Stimulated activated CD4-positive, alpha-beta T cell treated with anti-CD3 and anti-CD28 coated beads, Interleukin-4, amount 100 ng/mL, for 4 hours (primary cell): ENCODE measurements around the gene SEMA4A.

Source experiments
- DNase-seq, 2 experiments: peaks; one replicate each; pipeline ENCODE4 v3.0.0-alpha.2; 2020

SEMA4A gene

DNA sequence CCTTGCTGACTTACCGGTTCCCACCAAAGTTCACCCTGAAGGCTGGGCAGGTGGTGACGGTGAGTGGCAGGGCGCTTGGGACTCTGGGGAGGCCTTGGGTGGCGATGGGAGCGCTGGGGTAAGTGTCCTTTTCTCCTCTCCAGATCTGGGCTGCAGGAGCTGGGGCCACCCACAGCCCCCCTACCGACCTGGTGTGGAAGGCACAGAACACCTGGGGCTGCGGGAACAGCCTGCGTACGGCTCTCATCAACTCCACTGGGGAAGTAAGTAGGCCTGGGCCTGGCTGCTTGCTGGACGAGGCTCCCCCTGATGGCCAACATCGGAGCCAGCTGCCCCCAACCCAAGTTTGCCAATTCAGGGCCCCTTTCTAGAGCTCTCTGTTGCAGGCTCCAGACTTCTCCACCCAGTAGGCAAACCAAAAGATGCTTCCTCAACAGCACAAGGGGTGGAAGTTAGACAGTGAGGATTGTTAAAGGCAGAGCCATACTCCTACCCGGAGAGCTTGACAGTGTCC, 16.4 kb upstream of the SEMA4A start:
- DNase-seq = no peak

DNA sequence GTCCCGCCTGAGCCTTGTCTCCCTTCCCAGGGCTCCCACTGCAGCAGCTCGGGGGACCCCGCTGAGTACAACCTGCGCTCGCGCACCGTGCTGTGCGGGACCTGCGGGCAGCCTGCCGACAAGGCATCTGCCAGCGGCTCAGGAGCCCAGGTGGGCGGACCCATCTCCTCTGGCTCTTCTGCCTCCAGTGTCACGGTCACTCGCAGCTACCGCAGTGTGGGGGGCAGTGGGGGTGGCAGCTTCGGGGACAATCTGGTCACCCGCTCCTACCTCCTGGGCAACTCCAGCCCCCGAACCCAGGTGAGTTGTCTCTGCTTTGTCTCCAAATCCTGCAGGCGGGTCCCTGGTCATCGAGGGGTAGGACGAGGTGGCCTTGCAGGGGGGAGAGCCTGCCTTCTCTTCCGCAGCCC, 14.9 kb upstream of the SEMA4A start:
- no peak for DNase-seq

DNA sequence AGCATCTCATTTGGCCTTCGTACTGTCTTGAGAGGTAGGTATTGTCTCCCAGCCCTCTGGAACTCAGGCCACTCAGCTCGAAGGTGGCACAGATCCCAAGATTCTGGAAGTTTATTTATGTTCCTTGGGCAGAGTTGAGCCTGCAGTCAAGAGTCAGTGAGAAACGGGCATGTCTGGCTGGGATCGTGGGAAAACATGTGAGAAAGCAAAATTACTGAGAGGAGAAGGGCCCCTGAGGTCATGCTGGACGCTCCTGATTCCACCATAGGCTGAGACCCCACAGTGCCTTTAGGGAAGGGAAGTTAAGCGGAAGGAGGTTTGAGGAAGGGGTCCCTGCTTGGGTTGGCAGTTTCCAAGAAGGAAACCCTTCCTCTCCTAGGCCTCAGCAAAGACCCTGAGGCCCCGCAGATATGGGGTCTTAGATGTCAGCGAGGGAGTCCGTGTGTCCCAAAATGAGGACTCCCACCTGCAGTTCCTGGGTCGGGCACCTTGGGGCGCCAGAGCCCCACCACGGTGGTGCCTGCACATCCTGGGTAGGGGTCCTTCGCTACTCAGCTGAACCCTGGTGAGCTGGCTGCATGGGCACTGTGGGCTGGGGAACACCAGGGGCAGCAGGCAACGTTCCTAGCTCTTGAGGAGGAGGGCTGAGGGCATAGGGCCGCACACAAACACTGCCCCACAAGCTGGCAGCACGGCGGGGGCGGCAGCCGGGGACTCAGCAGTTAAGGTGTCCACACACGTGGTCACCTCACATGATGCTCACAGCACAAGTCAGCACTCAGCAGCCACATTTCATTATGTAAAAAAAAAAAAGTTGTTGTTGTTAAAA, 12.3 kb upstream of the SEMA4A start:
- DNase-seq = peak in 1 of 2 experiments; percentile 40

DNA sequence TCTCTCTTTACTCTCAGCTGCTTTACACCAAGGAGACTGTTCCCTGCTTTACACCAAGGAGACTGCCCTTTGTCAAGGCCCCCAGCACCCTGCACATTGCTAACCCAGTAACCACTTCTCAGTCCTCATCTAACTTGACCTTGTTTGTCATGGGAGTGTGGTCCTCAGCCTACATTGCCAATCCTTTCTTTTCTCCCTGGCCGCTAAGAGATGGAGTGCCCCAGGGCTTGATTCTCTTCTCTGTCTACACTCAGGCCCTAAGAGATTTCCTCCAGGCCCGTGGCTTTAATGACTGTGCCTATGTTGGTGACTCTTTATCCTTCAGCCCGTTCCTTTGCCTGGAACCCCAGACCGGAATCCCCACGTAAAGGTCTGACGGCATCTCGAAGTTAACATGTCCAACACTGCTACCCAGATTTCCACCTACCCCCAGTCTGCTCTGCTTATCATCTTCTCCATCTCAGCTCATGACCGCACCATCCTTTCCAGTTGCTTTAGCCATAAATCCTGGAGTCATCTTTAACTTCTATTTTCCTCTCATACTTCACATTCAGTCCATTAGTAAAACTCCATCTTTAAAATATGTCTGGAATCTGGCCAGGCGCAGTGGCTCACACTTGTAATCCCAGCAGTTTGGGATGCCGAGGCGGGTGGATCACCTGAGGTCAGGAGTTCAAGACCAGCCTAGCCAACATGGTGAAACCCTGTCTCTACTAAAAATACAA, 9.5 kb upstream of the SEMA4A start:
- no peak for DNase-seq

DNA sequence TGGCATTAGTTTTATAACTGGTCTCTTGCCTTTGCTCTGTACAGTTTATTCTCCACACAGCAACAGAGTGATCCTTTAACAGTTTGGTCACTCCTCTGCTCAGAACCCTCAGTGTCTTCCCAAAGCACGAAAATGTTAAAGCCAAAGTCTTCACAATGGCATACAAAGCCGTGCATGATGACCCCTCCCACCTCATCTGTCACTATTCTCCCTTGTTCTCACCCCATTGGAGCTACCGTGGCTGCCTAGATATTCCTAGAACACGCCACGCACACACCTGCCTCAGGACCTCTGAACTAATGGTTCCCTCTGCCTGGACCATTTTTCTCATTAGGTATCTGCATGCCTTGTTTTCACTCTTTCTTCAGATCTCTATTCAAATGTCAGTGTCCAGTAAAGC, 8.6 kb upstream of the SEMA4A start:
- DNase-seq = no peak

DNA sequence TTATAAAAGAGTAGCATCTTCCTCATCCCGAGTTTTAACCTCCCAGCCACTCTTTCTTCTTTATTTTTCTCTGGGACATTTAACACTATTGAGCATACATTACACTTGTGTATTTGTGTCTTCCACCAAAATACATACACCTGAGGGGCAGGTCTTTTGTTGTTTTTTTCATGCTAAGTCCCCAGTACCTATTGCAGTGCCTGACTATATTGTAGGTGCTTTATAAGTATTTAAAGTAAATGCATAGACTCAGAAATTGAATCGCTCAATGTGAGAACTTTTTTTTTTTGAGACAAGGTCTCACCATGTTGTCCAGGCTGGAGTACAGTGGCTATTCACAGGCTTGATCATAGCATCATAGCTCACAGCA, 7.8 kb upstream of the SEMA4A start:
- no peak for DNase-seq

DNA sequence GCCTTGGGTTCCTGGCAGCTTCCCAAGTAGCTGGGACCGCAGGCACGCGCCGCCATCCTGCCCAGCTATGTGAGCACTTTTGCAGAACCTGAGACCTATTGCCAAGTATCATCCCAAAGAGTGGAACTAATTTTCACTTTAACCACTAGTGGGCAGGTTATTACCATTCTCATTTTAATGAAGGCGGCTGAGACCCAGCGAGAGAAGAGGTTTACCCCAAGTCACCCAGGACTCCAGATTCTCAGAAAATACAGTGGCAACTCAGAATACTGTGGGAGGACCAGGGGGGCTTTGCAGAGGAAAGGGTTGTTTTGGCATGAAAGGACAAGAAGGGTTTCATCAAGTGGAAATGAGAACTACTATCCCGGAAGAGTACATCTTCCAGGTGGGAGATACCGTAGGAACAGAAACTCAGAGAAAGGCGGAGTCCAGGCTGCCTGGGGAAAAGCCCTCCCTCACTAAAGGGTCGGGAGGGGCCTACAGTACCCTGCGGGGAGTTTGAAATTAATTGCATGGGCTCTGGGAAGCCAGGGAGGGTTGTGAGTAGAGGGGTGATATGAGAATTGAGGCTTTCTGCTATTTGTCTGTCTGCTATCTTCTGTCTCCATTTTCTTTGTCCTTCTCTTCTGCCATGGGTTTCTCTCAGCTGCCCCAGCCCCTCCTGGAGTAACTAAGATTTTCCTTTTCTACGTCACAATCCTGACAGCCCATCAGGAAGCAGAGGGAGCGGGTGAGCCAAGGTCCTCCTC, 7.2 kb upstream of the SEMA4A start:
- peak in 1 of 2 experiments; percentile 37 for DNase-seq

DNA sequence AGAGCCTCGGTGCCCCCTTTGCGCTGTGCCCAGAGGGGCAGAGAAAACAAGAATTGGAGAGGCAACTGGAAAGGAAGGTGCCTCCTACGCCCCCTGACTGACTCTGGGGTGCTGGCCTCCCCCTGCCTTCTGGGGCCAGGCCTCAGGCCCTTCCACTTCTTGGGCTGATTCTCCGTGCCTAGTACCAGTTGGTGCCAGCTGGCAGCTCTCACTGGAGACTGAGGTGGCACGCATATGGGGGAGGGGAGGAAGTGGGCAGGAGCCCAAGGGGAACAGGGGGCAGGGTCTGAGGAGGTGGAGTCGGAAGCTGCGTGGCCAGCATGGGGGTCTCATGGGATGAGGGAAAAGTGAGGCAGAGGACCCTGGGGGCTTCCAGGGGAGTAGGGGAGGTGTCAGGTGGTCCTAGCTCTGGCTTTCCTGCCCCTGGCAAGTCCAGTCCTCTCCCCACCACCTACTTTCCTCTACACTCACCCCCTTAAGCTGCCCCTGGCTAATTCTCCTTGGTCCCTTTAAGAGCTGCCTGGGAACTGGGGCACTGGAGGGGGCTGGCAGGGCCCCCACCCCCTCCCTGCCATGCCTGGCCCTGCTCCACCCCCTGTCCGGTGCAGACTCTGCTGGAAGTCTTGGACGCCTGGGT, 6.5 kb upstream of the SEMA4A start:
- no peak for DNase-seq

DNA sequence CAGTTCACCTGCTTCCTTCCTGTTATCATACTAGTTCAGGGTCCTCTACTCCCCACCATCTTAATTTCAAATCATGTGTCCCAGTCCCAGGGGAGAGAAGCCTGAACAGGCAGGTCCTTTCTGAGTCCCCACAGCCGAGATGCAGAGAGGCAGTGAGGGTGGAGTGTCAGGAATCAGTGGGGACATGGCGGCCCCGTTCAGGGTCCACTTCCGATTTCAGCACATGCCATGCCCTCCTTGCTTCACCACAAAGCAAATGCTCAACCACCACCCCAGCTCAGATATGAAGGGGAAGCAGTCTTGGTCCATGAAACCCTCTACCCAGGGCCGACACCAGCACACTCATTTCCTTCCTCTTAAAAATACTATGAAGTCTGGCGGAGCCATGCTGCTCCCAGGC, 5.2 kb upstream of the SEMA4A start:
- DNase-seq = no peak

DNA sequence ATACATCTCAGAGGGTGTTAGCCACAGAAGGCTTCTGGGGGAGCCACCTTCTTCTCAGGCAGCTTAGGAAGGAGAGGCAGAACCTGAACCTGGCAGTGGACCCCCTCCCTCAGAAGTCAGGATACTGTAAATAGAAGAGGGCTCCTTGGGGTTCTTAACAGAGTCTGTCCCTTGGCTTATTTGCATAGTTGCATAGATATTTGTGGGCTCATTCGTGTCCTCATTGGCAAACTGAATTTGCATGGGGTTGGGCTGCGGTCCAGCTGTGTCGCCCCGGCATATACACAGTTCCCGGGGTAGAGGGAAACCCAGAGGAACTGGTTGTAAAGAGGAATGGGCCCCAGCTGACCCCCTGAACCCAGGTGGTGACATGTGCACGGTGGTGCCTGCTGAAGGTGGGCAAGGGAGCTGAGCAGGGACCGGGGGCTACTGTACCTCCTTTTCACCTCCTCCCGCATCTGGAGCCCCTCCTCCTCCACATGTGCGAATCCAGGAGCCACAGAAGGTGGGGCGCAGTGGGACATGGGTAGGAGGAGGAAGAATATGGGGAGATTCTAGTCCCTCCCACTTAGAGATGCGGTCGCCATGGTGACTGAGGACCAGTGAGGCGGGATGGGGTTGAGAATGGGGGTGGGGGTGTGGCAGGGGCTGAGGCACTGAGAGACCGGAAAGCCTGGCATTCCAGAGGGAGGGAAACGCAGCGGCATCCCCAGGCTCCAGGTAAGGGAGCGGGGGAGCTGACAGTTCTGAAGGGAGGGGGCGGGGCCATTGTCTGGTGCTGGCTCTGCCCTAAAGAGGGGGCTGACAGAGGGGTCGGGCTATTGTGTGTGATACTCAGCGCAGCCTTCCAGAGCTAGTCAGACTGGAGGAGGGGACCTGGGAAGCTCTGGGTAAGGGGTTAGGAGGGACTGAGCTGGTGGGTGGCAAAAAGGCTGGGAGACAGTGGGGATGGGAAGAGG, 3.7 kb upstream of the SEMA4A start:
- DNase-seq = no peak

DNA sequence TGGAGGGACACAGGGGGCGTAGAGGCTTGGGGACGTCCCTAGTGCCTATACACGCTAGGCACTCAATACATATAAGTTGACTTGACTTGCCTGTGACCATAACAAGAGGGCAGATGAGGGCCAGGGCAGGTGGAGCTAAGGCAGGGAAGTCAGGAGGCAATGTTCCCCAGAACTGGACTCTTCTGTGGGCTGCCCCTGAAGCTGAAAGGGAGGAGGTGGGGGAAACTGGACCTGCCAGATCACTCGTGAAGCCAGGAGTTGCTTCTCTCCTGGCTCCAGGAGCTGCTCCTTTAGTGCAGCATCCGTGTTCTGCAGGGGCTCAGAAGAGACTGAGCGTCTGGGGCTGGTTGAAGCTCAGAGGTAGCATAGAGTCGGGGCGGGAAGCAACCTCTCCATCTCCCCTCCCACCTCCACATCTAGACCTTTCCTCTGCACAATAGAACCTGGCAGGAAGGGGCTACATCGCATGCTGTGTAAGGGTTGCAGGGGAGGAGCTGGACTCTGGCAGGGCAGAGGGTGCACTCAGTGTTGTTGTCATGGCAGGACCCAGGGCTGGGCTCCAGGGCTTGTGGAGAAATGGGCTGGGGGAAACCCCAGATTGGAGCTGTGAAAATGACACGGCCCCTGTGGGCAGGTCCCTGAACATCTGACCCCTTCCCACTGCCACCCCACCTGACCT, 2.9 kb upstream of the SEMA4A start:
- no peak for DNase-seq

DNA sequence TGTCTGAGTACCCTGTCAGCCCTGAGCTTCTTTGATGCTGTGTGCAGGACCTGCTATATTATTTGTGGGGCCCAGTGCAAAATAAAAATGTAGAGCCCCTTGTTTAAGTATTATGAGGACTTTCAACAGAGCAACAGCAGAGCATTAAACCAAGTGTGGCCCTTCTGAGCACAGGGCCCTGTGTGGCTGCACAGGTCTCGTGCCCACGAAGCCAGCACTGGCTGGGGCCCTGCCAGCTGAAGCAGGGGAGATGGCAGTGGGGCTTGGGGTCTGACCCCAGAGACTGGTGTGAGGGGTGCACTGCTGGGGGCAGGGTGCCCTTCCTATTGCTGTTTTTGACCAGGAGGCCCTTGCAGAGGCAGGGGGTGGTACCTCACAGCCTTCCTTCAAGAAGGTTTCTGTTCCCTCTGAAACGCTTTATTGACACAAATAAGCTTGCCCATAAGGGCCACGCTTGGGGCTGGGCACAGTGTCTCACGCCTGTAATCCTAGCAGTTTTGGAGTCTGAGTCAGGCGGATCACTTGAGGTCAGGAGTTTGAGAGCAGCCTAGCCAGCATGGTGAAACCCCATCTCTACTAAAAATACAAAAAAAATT, 2.2 kb upstream of the SEMA4A start:
- no peak for DNase-seq

DNA sequence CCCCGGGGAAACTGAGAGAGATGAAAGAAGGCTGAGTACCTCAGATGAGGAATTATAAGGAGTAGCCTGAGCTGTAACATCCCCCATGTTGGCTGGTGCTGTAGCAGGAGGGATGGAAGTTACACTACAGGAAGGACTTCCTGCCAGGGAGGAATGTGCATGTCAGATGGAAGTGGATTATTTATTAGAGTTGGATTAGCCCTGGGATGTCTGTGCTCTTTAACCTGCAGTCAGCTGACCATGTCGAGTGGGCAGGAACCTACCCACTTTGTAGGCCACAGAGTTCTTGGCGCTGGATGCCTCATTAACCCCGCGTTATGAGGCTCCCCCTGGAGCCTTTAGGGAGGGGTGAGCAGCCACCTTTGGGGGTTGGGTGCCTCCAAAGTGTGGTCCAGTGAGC, 757 bp upstream of the SEMA4A start:
- no peak for DNase-seq

DNA sequence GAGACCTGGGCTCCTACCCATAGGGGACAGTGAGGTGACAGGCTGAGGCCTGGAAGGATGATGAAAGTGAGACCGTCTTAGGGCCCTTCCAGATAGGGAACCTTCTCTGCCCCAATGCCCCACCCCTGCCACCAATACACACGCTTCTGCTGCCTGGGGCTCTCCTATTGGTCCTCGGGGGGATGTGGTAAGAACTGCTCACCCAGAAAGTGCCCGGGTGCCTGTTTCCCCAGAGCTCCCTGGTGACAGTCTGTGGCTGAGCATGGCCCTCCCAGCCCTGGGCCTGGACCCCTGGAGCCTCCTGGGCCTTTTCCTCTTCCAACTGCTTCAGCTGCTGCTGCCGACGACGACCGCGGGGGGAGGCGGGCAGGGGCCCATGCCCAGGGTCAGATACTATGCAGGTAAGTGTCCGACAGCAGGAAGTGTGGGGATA, 948 bp downstream of the SEMA4A start:
- DNase-seq = no peak

DNA sequence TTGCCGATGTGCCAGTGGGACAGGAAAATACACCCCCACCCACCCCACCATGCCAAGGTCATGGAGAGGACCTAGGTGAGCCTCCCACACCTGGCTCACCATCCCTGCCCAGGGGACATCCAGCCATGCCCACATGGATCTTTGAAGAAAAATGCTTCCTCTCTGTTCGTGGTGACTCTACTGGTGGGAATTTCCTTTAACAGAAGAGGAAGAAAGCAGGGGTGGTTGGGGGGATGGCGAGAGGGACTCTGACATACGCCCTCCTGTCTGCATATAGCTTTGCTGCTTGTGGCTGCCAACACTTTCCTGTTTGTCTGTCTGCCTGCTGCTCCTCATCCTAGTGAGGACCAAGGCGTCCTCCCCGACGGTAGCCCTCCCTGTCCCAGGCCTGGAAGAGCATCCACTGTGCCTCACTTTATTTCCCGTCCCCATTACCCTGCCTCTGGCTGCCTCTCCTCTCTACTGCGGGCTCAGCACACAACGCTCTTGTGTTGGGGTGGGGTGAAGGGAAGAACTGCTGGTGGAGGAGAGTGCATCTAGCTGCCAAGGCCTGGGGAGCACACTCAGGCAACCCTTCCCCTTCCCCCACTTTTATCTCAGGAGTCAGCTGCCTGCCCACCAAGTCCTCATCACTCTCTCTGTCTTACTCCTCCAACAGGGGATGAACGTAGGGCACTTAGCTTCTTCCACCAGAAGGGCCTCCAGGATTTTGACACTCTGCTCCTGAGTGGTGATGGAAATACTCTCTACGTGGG, 2.5 kb downstream of the SEMA4A start:
- no peak for DNase-seq

DNA sequence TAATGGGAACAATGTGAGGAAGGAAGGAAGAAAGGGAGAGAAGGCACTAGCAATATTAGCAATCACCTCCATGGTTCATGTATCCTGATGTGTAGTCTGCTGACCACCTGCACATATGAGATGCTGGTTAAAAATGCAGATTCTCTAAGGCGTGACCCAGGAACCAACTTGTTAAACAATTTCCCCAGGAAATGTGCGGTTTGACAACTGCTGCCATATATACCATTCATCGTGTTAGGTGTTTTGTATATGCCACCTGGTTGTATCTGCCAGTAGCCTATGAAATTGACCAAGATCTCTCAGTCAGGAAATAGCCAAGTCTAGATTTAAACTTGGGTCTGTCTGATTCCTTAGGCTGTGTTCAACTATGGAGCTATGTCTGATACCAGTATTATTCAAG, 4.1 kb downstream of the SEMA4A start:
- DNase-seq = no peak

DNA sequence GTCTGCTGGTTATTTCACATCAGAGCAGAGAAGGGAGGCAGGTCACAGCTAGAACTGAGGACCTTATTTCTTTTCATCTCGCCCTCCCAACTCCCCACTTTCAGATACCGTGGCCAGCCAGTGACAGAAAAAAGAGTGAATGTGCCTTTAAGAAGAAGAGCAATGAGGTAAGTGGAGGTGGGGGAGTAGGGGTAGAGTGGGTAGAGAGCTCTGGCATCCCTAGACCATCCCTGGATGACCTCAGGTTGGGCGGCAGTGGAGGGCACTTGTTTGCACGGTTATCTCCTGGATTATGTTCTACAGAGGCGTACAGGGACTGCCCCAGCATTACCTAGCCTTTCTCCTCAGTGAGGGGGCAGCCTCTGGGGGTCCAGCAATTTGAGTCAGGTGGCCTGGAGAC, 4.6 kb downstream of the SEMA4A start:
- no peak for DNase-seq

DNA sequence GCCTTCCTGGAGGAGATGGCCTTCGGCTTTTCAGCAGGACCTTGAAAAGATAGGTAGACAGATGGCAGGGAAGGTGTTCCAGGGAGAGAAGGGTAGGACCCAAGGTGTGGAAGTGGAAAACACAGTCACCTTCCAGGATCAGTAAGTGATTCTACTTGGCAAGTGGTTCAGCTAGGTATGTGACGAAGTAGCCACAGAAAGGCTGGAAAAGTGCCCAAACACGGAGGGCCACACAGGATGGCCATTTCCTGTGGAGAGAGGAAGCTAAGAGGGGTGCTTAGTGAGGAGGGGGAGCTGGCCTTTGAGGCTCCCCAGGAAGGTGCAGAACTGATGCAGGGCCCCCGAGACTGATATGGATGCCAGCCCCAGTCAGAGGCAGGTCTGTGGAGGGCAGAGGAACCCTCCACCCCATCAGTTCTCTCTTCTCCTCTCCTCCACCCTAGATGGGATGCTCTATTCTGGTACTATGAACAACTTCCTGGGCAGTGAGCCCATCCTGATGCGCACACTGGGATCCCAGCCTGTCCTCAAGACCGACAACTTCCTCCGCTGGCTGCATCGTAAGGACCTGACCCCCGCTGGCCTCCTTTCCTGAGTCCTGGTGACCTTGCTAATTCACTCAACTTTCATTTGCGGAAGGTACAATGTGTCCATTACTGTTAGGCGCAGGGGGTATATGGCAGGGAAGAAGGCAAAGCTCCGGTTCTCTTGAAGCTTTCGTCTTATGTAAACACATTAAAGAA, 6.8 kb downstream of the SEMA4A start:
- DNase-seq = no peak

DNA sequence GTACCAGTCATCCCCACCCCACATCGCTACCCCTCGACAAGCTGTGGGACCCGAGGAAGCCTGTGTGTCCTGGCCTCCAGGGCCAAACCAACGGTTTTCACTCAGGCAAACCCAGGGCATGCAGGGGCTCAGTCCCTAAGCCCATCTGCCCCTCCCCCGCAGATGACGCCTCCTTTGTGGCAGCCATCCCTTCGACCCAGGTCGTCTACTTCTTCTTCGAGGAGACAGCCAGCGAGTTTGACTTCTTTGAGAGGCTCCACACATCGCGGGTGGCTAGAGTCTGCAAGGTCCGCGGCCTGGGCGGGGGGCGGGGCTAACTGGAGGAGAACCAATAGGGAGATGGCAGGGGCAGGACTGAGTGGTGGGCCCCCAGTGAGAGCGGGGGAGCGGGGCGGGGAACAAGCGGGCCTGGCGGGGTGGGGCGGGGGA, 7.4 kb downstream of the SEMA4A start:
- peak; percentile 75 to 81 for DNase-seq
